GM18873 (cell line): ENCODE data around the gene NRGN.

Source experiments
- ATAC-seq: cut with Tn5 transposase; IDR thresholded peaks from one replicate; pipeline ENCODE4 v1.9.1; 2021; ENCODE audit warnings: mild to moderate bottlenecking, moderate library complexity, moderate number of reproducible peaks; ENCODE audit not compliant: unreplicated experiment, low FRiP score

The NRGN gene

GRCh38 chr11:124739479-124740276 is at the start of gene NRGN:
TSS of gene NRGN (plus strand) at chr11:124739942. CDS start at chr11:124740085, 143 bp downstream.
- peak; percentile 83 for ATAC-seq

- no peak for ATAC-seq
These were observed 46.6 kb upstream of the NRGN start for GRCh38 chr11:124693142-124693541.

- ATAC-seq, result no peak
These were observed 40.2 kb upstream of the NRGN start for GRCh38 chr11:124699547-124699946.

GRCh38 chr11:124700028-124700427 is 39.7 kb upstream of the NRGN start:
- ATAC-seq, result no peak

GRCh38 chr11:124707829-124708228 is 31.9 kb upstream of the NRGN start:
- ATAC-seq, result no peak

GRCh38 chr11:124712392-124712791 is 27.4 kb upstream of the NRGN start:
- ATAC-seq, result no peak

- ATAC-seq, result no peak
These were observed 23.2 kb upstream of the NRGN start for GRCh38 chr11:124716591-124716990.

GRCh38 chr11:124717421-124717785 is 22.3 kb upstream of the NRGN start:
- no peak for ATAC-seq

GRCh38 chr11:124717786-124718651 is 21.7 kb upstream of the NRGN start:
- ATAC-seq, result no peak

- no peak for ATAC-seq
These were observed 20.9 kb upstream of the NRGN start for GRCh38 chr11:124718801-124719200.

- ATAC-seq, result no peak
These were observed 20.2 kb upstream of the NRGN start for GRCh38 chr11:124719534-124719933.

GRCh38 chr11:124722176-124722575 is 17.6 kb upstream of the NRGN start:
- ATAC-seq, result no peak

- peak; percentile 96 for ATAC-seq
These were observed 14.6 kb upstream of the NRGN start for GRCh38 chr11:124724979-124725718.

- ATAC-seq, result no peak
These were observed 14.0 kb upstream of the NRGN start for GRCh38 chr11:124725719-124726105.

- no peak for ATAC-seq
These were observed 12.3 kb upstream of the NRGN start for GRCh38 chr11:124727474-124727873.

- no peak for ATAC-seq
These were observed 11.6 kb upstream of the NRGN start for GRCh38 chr11:124728134-124728533.

GRCh38 chr11:124729571-124729970 is 10.2 kb upstream of the NRGN start:
- ATAC-seq, result no peak

GRCh38 chr11:124732230-124732629 is 7.5 kb upstream of the NRGN start:
- no peak for ATAC-seq

- ATAC-seq, result no peak
These were observed 3.0 kb upstream of the NRGN start for GRCh38 chr11:124736736-124737135.

GRCh38 chr11:124737638-124738305 is 2.0 kb upstream of the NRGN start:
- no peak for ATAC-seq
